Left lobe of liver (tissue), 2 donors: ENCODE data around the gene STARD7. TPM values are rescaled to one million over a fixed set of nuclear protein-coding genes. Genes with fewer than 3 reads are reported as not detected.
A peak's percentile ranks its signal among the peaks of the same experiment; 100 is the strongest.
"Not testable (repeated sequence)": the region's sequence is repeated elsewhere in the genome, so short reads cannot be mapped to it uniquely, and the experiment has no call there.

Source experiments
- ATAC-seq: fragments of 200-7000 bp; cut with Tn5 transposase; one replicate; pipeline ENCODE4 v1.9.1; 2020; ENCODE audit warnings: mild to moderate bottlenecking, moderate library complexity
- DNase-seq: peaks from one replicate; pipeline ENCODE4 v3.0.0-alpha.2; 2020; ENCODE audit warnings: low spot score
- total RNA-seq: library from RNA; stranded (reverse); gene quantifications from one replicate; pipeline ENCODE4 v1.2.1, GENCODE V29; 2021
- donor health status: DM: no; HTN: no; CAD: no; lungs with moderate emphysema.
- donor health status: DM: no; HTN: yes; CAD: no.

The STARD7 gene
- 67.6 TPM for total RNA-seq

- peak; percentile 100 for DNase-seq
- peak; percentile 93 for ATAC-seq
These were observed at the start of gene STARD7 for GRCh38 chr2:96208143-96209010. Gene STARD7, minus strand, starts transcription at chr2:96208827. Its CDS starts 393 bp downstream, at chr2:96208434.

GRCh38 chr2:96257744-96258143 lies 49.1 kb upstream of the STARD7 start:
- ATAC-seq, DNase-seq: not testable (repeated sequence)

DNA sequence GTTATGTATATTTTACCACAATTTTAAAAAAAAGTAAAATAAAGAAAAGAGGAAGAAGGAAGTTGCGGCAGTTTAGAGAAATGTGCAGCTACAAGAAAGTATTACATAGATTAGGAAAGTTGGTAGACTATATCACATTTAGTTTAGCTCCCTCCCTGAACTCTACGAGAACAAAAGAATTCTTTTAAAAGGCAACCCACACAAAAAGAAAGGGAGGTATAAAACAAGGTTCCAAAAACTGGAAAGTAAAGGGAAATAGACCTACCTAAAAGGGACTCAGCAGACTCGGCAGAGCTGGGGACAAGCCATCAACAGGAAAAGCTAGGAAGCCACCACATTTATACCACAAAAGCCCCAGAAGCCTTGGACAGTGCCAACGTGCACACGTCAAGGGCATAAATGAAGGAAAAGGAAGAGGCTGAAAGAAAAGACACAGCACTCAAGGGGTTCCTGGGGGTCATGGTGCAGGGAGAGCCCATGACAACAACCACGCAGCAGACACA lies 48.0 kb upstream of the STARD7 start:
- ATAC-seq (no peak), DNase-seq (no peak)

- DNase-seq (no peak), ATAC-seq (peak; percentile 20)
These were observed 45.9 kb upstream of the STARD7 start for GRCh38 chr2:96254571-96254970.

- ATAC-seq (peak; percentile 83), DNase-seq (peak; percentile 65)
These were observed 44.4 kb upstream of the STARD7 start for GRCh38 chr2:96253006-96253405.

GRCh38 chr2:96252526-96252925 lies 43.9 kb upstream of the STARD7 start:
- no peak for ATAC-seq
- DNase-seq = no peak

- DNase-seq = no peak
- peak; percentile 50 for ATAC-seq
These were observed 43.2 kb upstream of the STARD7 start for GRCh38 chr2:96251721-96252292.

- ATAC-seq = no peak
These were observed 41.6 kb upstream of the STARD7 start for GRCh38 chr2:96250188-96250587.

GRCh38 chr2:96249654-96250053 lies 41.0 kb upstream of the STARD7 start:
- DNase-seq (no peak), ATAC-seq (no peak)

More at GRCh38 chr2:96250188-96250587, 41.6 kb upstream of the STARD7 start:
- no peak for DNase-seq

GRCh38 chr2:96248624-96249023 lies 40.0 kb upstream of the STARD7 start:
- no peak for ATAC-seq
- DNase-seq = no peak

- DNase-seq = no peak
These were observed 39.3 kb upstream of the STARD7 start for GRCh38 chr2:96247896-96248295.

GRCh38 chr2:96247009-96247408 lies 38.4 kb upstream of the STARD7 start:
- peak; percentile 32 for ATAC-seq
- no peak for DNase-seq

More at GRCh38 chr2:96247896-96248295, 39.3 kb upstream of the STARD7 start:
- ATAC-seq = no peak

- ATAC-seq = peak; percentile 17
- DNase-seq = no peak
These were observed 37.2 kb upstream of the STARD7 start for GRCh38 chr2:96245609-96246390.

DNA sequence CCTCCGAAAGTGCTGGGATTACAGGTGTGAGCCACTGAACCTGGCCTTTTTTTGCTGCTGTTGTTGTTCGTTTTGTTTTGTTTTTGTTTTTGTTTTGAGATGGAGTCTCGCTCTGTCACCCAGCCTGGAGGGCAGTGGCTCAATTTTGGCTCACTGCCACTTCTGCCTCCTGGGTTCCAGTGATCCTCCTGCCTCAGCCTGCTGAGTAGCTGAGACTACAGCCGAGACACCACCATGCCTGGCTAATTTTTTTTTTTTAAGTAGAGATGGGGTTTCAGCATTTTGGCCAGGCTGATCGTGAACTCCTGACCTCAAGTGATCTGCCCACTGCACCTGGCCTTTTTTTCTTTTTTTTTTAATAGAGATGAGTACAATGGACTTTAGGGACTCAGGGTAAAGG lies 35.2 kb upstream of the STARD7 start:
- no peak for DNase-seq
- no peak for ATAC-seq

GRCh38 chr2:96241900-96242611 lies 33.4 kb upstream of the STARD7 start:
- peak; percentile 63 for ATAC-seq
- no peak for DNase-seq

GRCh38 chr2:96241227-96241626 lies 32.6 kb upstream of the STARD7 start:
- DNase-seq (no peak), ATAC-seq (no peak)

DNA sequence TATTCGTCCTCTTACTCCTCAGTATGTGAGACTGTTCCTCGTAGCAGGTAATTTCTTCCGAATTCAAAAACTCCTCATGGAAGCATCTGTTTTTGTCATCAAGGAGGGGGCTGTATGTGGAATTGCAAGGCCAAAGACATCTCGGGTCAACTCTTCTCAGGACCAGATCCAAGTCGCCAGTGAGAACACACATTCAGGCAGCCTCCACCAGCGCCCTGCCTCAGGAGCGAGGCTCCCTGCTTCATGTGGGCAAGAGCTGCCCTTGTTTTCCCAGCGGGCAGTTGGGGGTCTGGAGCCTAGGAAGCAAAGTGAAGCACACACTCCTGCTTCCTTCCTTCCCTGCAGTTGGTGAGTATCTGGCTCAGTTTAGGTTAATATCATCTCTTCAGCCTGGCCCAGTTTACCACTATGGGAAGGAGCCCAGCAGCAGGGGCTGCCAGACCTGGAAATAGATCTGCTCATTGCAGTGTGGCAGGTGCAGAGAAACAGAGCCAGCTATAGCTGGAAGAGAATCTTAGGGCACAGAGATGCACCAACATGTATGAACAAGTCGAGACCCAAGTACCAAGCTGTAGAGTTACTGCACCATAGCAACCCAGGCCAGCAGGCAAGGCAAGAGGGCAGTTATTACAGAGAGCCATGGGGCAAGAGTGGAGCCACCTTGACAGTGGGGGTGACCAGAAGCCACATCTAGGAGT lies 31.9 kb upstream of the STARD7 start:
- no peak for DNase-seq
- no peak for ATAC-seq

DNA sequence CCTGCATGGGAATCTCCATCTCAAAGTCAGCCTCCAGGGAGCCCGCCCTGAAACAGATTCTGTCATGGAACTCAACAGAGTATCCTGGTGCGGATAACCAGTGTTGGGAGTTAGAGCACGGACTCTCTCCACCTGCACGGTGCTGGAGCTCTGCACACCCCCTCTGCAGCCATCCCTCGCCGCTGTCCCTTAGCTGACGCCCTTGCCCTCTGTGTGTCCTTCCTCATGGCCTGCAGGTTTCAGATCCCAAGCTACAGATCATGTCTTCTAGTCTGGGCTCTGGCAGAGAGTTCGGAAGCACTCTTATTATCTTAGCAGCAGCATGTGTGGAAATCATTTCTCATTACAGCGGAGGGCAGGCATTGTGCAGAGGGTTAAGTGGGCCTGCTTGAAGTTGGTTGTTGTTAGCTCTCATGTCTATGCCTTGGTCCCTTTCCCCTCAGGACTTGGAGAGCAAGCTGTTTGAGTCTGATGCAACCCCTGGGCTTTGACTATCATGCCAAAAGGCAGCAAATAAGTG lies 31.2 kb upstream of the STARD7 start:
- no peak for ATAC-seq
- no peak for DNase-seq

GRCh38 chr2:96239091-96239490 lies 30.5 kb upstream of the STARD7 start:
- ATAC-seq = no peak
- DNase-seq = no peak

GRCh38 chr2:96238266-96238665 lies 29.6 kb upstream of the STARD7 start:
- DNase-seq = no peak
- ATAC-seq = no peak
